PFSK-1 (cell line): ENCODE data around the gene BATF2.

ENCODE experiments used
- REST ChIP-seq, 2 experiments: IDR thresholded peaks; 2 replicates each; pipeline versions ENCODE4 v1.6.1 to v1.8.0; 2011 to 2012; ENCODE audit warnings: low read depth in 2 of 2, low read length in 2 of 2, control low read depth in 1 of 2, inconsistent platforms in 1 of 2, mild to moderate bottlenecking in 1 of 2, moderate library complexity in 1 of 2; ENCODE audit not compliant: insufficient read depth in 1 of 2
- TAF1 ChIP-seq: IDR thresholded peaks from 2 replicates; pipeline ENCODE4 v1.6.1; 2012; ENCODE audit warnings: low read length, control low read depth, borderline replicate concordance; ENCODE audit not compliant: insufficient read depth

GRCh38 chr11:65026810-65027209 lies 30.0 kb upstream of the BATF2 start:
- TF ChIP-seq REST (IDR thresholded peaks at IDR 0.05; ENCODE audit: insufficient read depth in 1 of 2, low read depth in 2 of 2, low read length in 2 of 2) (no peak), TAF1 (no peak)
